MCF 10A (cell line): Measurements from ENCODE around the gene QKI. TPM values are rescaled to one million over a fixed set of nuclear protein-coding genes. Genes with fewer than 3 reads are reported as not detected.
A peak's percentile ranks its signal among the peaks of the same experiment; 100 is the strongest.

Source experiments
- Bru-seq: library from RNA; stranded (reverse); fragments of 400-500 nt; gene quantifications from one replicate; lab custom pipeline; 2021; lab: Mats Ljungman, UMichigan
- BruChase-seq, 2 experiments: library from RNA; stranded (reverse); fragments of 400-500 nt; gene quantifications; one replicate each; lab custom pipeline; 2021; lab: Mats Ljungman, UMichigan
- BruUV-seq: library from RNA; stranded (reverse); fragments of 400-500 nt; replicated peaks from 2 replicates; lab custom pipeline; 2021; lab: Mats Ljungman, UMichigan
- CTCF ChIA-PET: fragments of 300-600 bp; sonication (Branson Sonifier 250); formaldehyde crosslinking; extraction: SDS; loops from one replicate; lab custom pipeline; 2021; ENCODE audit warnings: antibody characterized with exemption, inconsistent platforms; lab: Yijun Ruan, JAX
- POLR2A ChIA-PET: fragments of 300-600, 350-650 bp; sonication (Branson Sonifier 250); formaldehyde crosslinking; extraction: SDS; loops from one replicate; lab custom pipeline; 2020; ENCODE audit warnings: antibody characterized with exemption, inconsistent platforms; lab: Yijun Ruan, JAX
- DNase-seq: peaks from one replicate; pipeline ENCODE4 v3.0.0-alpha.2; 2018; ENCODE audit not compliant: unreplicated experiment
- H3K27ac Mint-ChIP-seq: one replicate; pipeline ENCODE4 v1.8.0; 2022; ENCODE audit warnings: mild to moderate bottlenecking, low read depth, mixed read lengths; ENCODE audit not compliant: unreplicated experiment
- H3K27me3 Mint-ChIP-seq: one replicate; pipeline ENCODE4 v1.8.0; 2022; ENCODE audit warnings: mixed read lengths; ENCODE audit not compliant: insufficient read depth, unreplicated experiment
- H3K36me3 Mint-ChIP-seq: one replicate; pipeline ENCODE4 v1.8.0; 2022; ENCODE audit warnings: mild to moderate bottlenecking, moderate library complexity, mixed read lengths; ENCODE audit not compliant: insufficient read depth, unreplicated experiment
- H3K4me1 Mint-ChIP-seq: one replicate; pipeline ENCODE4 v1.8.0; 2022; ENCODE audit warnings: mixed read lengths; ENCODE audit not compliant: insufficient read depth, unreplicated experiment
- H3K4me3 Mint-ChIP-seq: one replicate; pipeline ENCODE4 v1.8.0; 2022; ENCODE audit warnings: mild to moderate bottlenecking, moderate library complexity, mixed read lengths; ENCODE audit not compliant: unreplicated experiment
- H3K9me3 Mint-ChIP-seq: one replicate; pipeline ENCODE4 v1.8.0; 2022; ENCODE audit warnings: mixed read lengths; ENCODE audit not compliant: unreplicated experiment
- CTCF ChIP-seq: fragments of 200-600 bp; IDR thresholded peaks from one replicate; pipeline ENCODE4 v1.8.0; 2022; ENCODE audit warnings: antibody characterized with exemption, mild to moderate bottlenecking; ENCODE audit not compliant: unreplicated experiment
- intact Hi-C: fragments of 100-400 bp; cut with micrococcal nuclease; formaldehyde crosslinking; loops from 2 replicates; pipeline ENCODE4 v1.14.1; 2022
- long read RNA-seq: library from polyadenylated mRNA; stranded (forward); transcript quantifications from one replicate; pipeline ENCODE4 v2.0.0, GENCODE V29; 2022
- total RNA-seq: library from RNA; stranded (reverse); gene quantifications from 2 replicates; pipeline ENCODE4 v1.2.3, GENCODE V29; 2022

QKI gene
- total RNA-seq (272 and 295 TPM in 2 replicates), Bru-seq, nascent RNA (percentile 97 among the genes with signal in this experiment), BruChase-seq, experiment 1, labeled RNA remaining after a 6-hour chase (percentile 94 among the genes with signal in this experiment), BruChase-seq, experiment 2, labeled RNA remaining after a 2-hour chase (percentile 91 among the genes with signal in this experiment)
- long read RNA-seq, full-length matches to known transcripts = 410 of 504 reads
- long read RNA-seq, partial matches to known transcripts = 10 of 504 reads
- long read RNA-seq, other reads (novel, unspliced or antisense) = 84 of 504 reads

- ChIA-PET CTCF (no interaction called here), POLR2A (interaction anchor here (1.5 to 7.1 kb wide), 2 partner anchors 14 to 22 kb away, joined by 10 to 45 read pairs; no protein-coding TSS in a partner anchor)
- intact Hi-C loops = no loop called here
- Mint-ChIP-seq H3K9me3 (no peaks in the 10 kb centered on the region), H3K4me3 (peak within 1 kb of the TSS; percentile 96), H3K4me1 (peaks cover 8% of the 10 kb centered on the region), H3K36me3 (peaks cover 13% of the 10 kb centered on the region), H3K27ac (peak within 1 kb of the TSS; percentile 93), H3K27me3 (no peaks in the 10 kb centered on the region)
- DNase-seq = peak; percentile 82
- no peak for TF ChIP-seq CTCF
- BruUV-seq = no TSS peak
Observed at GRCh38 chr6:163414117-163414945, at the start of gene QKI. QKI (plus strand) TSS chr6:163414718; CDS start chr6:163415194, 476 bp downstream.

DNA sequence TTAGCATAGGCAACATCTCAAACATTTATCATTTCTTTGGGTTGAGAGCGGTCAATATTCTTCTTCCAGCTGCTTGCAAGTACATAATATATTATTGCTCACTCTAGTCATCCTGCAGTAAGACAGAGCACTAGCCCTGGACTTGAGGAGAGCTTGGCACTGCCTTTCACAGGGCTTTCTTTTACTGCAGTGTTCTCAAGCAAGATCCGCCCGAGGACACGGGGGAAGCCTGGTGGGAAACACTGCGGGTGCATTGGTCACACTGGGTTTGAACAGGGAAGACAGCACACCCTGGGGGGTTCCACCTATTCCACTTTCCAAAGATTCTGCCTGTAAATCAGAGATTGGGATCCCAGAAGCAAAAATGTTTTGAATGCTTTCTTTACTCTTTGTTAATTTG, 48.2 kb upstream of the QKI start:
- Mint-ChIP-seq H3K9me3 (no peaks in the 10 kb centered on the region), H3K4me1 (no peaks in the 10 kb centered on the region), H3K27ac (no peak overlapping the region), H3K27me3 (no peaks in the 10 kb centered on the region), H3K4me3 (no peak overlapping the region), H3K36me3 (no peaks in the 10 kb centered on the region)
- intact Hi-C loops = no loop called here
- TF ChIP-seq CTCF = no peak
- DNase-seq = no peak
- ChIA-PET CTCF (no interaction called here), POLR2A (no interaction called here)
- no TSS peak for BruUV-seq

DNA sequence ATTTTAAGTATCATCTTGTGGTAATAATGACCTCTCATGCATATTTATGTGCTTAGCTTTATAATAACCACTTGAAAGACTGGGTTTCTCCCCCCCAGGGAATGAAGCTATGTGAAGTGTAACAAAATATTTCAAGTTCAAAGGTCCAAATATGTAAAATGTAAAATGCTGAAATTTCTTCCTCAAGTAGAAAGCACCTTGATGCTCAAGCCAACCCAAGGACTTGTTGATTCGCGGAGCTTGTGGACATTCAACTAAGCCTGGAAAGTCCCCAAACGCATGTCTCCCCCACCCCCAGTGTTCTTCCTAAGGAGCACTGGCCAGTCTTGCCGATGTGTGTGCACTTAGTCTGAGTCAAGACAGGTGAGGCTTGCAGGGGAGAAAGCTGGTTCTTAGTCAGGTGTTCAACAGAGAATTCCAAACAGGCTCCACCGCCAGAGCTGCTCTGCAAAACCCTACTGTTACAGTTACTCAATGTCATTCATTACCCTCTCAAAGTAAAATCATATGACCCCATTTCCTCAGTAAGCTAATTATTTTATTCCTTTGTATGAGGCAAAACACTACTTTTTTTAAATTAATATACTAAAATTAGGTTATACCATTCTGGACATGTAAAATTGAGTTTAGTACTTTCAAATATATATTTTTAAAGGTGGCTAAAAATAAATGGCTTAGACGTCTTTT, 46.9 kb upstream of the QKI start:
- H3K27me3 Mint-ChIP-seq = no peaks in the 10 kb centered on the region
- H3K27ac Mint-ChIP-seq = no peak overlapping the region
- intact Hi-C loops = no loop called here
- CTCF ChIA-PET = interaction anchor here (1.0 kb wide), 1 partner anchor 21 kb away, joined by 3 read pairs; no protein-coding TSS in a partner anchor
- no peak for DNase-seq
- H3K4me1 Mint-ChIP-seq = no peaks in the 10 kb centered on the region
- BruUV-seq = no TSS peak
- H3K4me3 Mint-ChIP-seq = no peak overlapping the region
- H3K36me3 Mint-ChIP-seq = no peaks in the 10 kb centered on the region
- H3K9me3 Mint-ChIP-seq = no peaks in the 10 kb centered on the region
- POLR2A ChIA-PET = interaction anchor here (0.8 kb wide), 1 partner anchor 25 kb away, joined by 3 read pairs; no protein-coding TSS in a partner anchor
- no peak for TF ChIP-seq CTCF
